Stomach (tissue), 4 donors: ENCODE measurements around the gene PLRG1.

Experiments
- CTCF ChIP-seq, 7 experiments: fragments of 450-650 bp in 4 of 7; fragments of 200-600 bp in 3 of 7; sonication (generic) in 3 of 7; IDR thresholded peaks; one replicate each; pipeline ENCODE4 v1.5.1; 2016 to 2019; ENCODE audit warnings: antibody characterized with exemption in 7 of 7, control low read depth in 2 of 7, mild to moderate bottlenecking in 1 of 7
- EP300 ChIP-seq: sonication (generic); formaldehyde crosslinking; IDR thresholded peaks from one replicate; pipeline ENCODE4 v1.6.1; 2017; ENCODE audit warnings: antibody characterized with exemption
- POLR2A ChIP-seq, 4 donors: fragments of 450-650 bp; IDR thresholded peaks; one replicate each; pipeline ENCODE4 v1.6.1; 2016; ENCODE audit warnings: antibody characterized with exemption in 4 of 4, control low read depth in 2 of 4, mild to moderate bottlenecking in 1 of 4, moderate library complexity in 1 of 4
- POLR2AphosphoS5 ChIP-seq, 3 donors: sonication (generic); formaldehyde crosslinking; IDR thresholded peaks; one replicate each; pipeline ENCODE4 v1.6.1; 2016; ENCODE audit warnings: antibody characterized with exemption in 3 of 3

GRCh38 chr4:154577324-154577723 lies 27.1 kb upstream of the PLRG1 start:
- TF ChIP-seq POLR2A (IDR thresholded peaks at IDR 0.05) (no peak), POLR2AphosphoS5 (IDR thresholded peaks at IDR 0.05) (no peak), CTCF (IDR thresholded peaks at IDR 0.05) (no peak), EP300 (no peak)
